Measurements from ENCODE around the gene TLN1. TPM values are rescaled to one million over a fixed set of nuclear protein-coding genes. Genes with fewer than 3 reads are reported as not detected.

TLN1 gene
- total and polyA plus RNA-seq, 2 of the 8 experiments (the other 6 are each of a cell fraction or from before 2014, with no cell fraction given): 28.1 to 90.1 TPM

GRCh38 chr9:35732185-35732799, at the start of gene TLN1, which contains the start of gene CREB3 (continued):
- TF ChIP-seq CHD1 (IDR thresholded peaks at IDR 0.05; ENCODE audit: low read depth, low read length) (no peak), SIX5 (IDR thresholded peaks at IDR 0.05; ENCODE audit: low read depth, low read length) (peak; percentile 59), CTBP2 (IDR thresholded peaks at IDR 0.05; ENCODE audit: borderline replicate concordance, insufficient read depth, insufficient read length, low read length) (no peak), CREB1 (IDR thresholded peaks at IDR 0.05) (peak; percentile 95), RNF2 (IDR thresholded peaks at IDR 0.05; ENCODE audit: borderline replicate concordance, low read depth, low read length, missing control alignments, poor library complexity, severe bottlenecking) (no peak), RXRA (IDR thresholded peaks at IDR 0.05; ENCODE audit: insufficient read depth, low read depth, low read length) (no peak), EP300 (IDR thresholded peaks at IDR 0.05; ENCODE audit: borderline replicate concordance in 1 of 2, low read depth in 2 of 2, low read length in 2 of 2) (0 out of 3 replicates have a peak, but pooled peaks of 1 of the 2 experiments have one; percentile 7)
- TF ChIP-seq, protein P1, sequence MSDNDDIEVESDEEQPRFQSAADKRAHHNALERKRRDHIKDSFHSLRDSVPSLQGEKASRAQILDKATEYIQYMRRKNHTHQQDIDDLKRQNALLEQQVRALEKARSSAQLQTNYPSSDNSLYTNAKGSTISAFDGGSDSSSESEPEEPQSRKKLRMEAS (IDR thresholded peaks at IDR 0.05): peak; percentile 22
